NCI-H82 (cell line): Measurements from ENCODE around the gene CCDC112.
"Not testable (repeated sequence)": the region's sequence is repeated elsewhere in the genome, so short reads cannot be mapped to it uniquely, and the experiment has no call there.

ENCODE experiments used
- DNase-seq: peaks from one replicate; lab custom pipeline; 2025; lab: John Stamatoyannopoulos, UW

CCDC112 gene, protein sequence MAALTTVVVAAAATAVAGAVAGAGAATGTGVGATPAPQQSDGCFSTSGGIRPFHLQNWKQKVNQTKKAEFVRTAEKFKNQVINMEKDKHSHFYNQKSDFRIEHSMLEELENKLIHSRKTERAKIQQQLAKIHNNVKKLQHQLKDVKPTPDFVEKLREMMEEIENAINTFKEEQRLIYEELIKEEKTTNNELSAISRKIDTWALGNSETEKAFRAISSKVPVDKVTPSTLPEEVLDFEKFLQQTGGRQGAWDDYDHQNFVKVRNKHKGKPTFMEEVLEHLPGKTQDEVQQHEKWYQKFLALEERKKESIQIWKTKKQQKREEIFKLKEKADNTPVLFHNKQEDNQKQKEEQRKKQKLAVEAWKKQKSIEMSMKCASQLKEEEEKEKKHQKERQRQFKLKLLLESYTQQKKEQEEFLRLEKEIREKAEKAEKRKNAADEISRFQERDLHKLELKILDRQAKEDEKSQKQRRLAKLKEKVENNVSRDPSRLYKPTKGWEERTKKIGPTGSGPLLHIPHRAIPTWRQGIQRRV

DNA sequence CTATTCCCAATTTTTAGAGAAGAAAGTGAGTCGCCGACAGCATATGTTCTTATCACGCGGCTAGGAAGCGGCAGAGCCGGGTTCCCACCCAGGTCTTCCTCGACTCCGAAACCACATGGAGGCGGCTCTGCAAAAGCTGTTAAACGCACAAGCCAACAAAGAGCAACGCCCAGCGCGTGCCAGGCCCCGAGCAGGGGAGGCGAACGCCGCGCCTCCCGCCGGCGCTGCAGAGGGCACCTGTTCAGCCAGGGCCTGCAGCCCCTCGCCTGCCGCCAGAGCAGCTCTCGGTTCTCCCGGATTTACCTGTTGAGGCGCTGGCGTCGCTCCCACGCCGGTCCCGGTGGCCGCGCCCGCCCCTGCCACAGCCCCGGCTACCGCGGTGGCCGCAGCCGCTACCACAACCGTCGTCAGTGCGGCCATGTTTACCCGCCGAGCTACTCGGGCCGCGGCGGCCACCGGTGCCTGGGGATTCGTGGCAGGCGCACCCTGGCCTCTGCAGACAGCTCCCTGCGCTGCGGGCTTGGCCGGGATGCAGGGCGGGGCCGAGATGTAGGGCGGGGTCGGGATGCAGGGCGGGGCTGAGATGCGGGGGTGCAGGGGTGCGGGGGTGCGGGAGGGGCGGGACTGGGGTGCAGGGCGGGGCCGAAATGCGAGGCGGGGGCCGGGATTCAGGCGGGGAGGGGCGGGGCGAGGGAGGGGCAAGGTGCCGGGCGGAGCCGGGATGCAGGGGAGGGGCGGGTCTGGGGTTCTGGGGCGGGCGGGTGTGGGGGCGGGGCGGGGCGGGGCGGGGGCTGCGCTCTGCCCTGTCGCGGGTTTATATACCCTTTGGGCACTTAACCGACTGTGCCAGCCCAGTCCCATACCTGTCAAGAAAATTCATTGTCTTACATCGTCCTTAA, at the start of gene CCDC112:
CCDC112 (minus strand) TSS at position 531 of the 899 bp plus-strand sequence; CDS start at position 420, 111 bp downstream.
- DNase-seq, result peak; percentile 78

DNA sequence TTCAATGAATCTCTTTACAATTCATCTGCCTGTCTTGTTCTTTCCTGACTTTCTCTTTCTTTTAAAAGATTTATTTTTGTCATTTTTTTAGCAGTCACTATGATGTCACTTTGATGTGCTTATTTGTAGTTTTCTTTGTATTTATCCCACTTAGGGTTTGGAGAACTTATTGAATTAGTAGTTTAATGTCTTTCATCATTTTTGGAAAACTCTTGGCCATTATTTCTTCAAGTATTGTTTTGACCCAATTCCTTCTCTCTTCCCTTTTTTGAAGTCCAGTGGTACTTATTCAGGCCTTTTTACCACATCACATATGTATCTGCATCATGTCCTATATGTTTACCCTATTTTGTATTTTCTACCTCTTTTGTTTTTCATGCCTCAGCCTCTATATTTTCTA, 48.9 kb upstream of the CCDC112 start:
- DNase-seq, result no peak

DNA sequence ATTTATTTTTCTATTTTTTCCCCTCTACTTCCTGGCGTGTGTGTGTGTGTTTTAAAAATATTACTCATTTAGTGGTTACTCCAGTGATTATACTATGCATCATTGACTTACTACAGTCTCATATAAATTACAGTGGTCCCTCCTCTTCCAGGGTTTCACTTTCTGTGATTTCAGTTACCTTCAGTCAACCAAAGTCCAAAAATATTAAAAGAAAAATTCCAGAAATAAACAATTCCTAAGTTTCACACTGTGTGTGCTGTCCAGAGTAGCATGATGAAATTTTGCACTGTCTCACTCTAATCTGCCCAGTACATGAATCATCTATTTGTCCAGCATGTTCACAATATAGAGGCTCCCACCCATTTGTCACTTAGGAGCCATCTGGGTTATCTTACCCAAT, 47.4 kb upstream of the CCDC112 start:
- no peak for DNase-seq

DNA sequence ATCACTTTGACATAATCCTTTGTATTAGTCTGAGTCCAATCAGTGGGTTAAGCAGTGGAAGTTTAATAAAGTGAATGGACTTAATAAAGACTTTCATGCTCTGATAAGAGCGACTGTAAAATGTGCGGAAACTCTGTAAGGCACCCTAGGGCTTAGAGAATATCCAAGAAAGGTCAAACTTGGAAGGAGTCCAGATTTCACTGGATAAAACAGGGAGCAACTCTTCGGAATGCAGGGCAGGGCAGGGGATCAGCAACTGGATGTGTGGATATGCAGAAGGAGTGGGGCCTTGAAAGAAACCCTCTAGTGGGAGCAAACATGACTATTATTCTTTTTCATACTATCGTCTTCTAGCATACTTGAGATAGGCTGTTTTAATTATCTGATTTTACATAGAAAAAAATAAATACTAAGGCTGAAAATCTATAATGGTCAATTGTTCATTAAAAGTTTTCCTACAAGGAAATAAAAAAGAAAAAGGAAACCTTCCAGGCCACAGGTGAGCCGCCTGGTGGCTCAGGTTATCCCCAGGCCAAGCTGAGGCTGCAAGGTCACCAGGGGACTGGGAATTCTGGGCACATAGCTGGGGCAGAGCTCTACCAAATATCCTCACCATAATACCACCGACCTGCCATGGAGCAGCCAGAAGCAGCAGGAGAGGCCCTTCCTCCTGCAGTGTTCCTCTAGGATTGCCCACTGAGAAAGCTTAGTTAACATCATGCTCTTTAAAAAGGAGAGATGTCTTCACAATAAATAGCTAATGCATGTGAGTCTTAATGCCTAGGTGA, 46.3 kb upstream of the CCDC112 start:
- DNase-seq, result no peak

DNA sequence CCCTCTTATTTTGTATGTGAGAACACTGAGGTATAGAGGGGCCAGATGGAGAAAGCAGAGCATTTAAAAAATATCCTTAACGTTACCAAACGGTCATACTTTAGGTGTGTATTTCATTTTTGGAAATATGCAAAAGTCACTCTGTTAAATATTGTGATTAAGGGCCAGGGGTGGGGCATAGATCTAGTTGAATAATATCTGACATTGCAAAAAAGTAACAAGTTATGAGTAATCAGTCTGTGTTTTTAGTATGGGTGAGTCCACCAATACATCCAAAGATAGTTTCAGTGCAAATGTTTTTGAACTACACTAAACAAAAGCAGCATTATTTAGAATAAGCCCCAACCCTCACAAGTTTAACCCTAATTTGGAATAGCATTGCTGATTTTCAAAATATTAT, 45.3 kb upstream of the CCDC112 start:
- no peak for DNase-seq

DNA sequence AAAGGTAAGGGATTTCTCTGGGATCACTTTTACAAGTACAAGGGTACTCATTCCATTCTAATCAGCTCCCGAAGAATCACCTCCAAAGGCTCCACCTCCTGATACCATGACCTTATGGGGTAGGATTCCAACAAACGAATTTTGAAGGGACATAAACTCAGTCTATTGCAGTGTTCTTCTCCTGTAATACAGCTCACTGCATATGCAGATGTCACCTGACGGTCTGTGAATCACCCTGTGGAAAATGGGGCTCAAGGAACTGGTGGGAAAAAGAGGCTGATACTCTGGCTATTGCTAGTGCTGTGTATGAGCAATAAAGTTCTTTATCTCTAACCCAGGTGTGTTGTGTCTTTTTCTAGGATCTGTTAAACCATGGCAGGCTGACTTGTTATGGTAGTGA, 42.4 kb upstream of the CCDC112 start:
- no peak for DNase-seq

DNA sequence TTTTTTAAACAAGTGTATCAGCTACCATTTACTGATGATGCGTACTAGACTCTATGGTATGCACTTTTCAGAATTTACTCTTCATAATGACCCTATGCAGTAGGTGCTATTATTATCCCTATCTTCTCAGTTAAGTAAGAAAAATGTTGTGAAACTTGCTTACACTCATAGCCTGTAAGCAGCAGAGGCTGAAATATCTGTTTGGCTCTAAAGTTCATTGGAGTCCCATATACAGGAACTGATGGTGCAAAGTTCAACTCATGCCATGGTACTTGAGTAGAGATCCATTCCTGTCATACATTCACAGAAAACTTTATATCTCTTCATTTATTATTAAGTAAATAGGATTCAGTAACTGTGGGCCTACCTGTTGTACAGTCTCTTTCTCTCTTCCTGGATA, 41.4 kb upstream of the CCDC112 start:
- DNase-seq, result no peak

DNA sequence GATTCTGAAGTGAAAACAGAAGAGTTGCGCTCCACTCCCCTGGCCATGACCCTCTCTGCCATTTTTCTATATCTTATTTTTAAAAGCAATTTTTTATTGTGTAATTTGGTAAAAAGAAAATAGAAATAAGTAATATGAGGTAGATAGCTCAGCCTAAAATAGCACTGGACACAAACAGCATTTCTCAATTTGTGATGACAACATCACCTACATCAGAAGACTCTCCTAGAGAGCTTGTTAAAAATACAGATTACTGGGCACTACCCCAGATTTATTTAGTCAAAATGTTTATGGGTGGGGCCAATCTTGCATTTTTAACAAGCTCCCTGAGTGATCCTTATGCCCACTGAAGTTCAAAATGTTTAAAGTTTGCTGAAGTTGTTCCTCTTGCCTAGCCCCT, 40.5 kb upstream of the CCDC112 start:
- DNase-seq, result no peak

DNA sequence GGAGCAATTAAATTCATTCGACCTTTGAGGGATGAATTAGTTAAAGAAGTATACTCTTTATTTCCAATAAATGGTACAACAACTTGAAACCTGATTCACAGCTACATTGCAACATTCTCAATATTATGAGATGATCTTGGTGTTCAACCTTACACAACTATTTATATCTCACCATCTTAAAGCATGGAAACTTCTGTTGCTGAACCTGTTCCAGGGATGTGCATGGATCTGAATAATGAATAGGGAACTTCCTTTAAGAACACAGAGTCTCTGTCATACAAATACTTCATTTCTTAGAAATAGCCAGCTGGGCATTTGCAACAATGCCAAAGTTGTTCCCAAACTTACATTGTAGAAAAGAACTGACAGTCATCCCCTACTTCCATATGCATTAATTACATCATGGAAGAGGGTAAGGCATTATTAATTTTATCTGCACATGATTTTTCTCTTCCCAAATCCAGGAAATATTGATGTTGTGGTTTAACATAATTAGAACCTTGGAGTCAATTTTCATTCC, 39.8 kb upstream of the CCDC112 start:
- DNase-seq, result no peak

DNA sequence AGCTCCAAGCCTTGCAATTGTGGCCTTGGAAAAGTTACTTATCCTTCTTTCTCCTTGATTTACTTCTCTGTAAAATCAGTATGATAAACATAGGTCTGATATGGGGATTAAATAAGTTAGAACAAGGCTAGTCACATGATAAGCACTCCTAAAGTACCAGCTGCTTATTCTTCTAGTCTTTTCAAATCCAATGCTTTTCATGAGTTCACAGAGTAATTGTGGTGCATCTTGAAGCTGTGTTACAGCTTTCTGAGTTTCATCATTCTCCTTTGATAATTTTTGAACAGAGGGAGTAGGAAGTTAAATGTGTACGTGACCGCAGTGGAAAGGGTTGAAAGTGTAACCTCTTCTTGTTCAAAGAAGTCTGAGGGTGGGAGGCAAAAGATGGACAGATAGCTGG, 38.8 kb upstream of the CCDC112 start:
- no peak for DNase-seq

DNA sequence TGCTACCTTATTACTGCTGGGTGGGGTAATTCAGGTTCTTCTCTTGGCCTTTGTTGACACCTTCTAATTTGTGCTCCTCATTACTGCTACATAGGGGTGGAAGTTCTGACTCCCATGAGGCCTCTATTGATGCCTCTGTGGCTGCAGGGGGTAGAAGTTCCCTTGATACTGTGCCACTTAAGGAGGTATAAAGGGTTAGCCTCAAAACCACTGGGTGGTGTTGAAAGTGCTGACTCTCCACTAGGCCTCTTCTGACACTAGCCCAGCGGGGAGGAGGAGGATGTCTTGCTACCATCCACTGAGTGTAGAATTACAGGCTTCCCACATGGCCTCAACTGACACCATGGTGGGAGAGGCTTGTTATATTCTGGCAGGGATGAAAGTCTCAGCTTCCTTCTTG, 36.7 kb upstream of the CCDC112 start:
- DNase-seq, result no peak

DNA sequence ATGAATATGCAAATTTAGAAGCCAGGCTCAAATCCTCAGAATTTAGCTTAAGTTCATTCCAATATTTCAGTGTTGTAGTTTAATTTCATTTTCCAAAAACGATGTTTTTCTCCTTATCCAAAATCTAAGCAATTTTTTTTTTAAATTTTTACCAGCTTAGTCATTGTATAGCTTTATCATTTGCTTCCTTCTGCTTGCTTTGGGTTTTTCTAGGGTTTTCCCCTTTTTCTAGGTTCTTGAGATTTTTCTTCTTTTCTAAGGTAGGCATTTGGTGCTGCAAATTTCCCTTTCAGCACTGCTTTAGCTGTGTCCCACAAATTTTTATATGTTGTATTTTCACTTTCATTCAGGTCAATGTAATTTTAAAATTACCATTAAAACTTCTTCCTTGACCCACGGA, 34.4 kb upstream of the CCDC112 start:
- no peak for DNase-seq

DNA sequence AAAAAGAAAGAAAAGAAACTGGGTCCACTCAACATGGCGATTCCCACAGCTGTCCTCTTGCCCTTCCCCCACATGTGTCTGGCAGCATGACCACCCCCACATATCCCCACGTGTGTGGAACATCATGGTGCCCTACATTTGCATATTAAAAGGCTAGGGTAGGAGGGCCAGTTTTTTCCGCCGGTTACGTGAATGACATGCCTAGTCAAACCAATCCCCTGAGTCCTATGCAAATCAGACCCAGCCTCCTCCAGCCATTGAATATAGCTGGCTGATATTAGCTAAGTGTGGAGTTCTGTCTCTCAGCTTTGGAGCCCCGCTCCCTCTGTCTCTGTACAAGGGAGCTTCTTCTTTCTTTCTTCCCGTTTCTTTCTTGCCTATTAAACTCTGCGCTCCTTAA, 33.0 kb upstream of the CCDC112 start:
- no peak for DNase-seq

DNA sequence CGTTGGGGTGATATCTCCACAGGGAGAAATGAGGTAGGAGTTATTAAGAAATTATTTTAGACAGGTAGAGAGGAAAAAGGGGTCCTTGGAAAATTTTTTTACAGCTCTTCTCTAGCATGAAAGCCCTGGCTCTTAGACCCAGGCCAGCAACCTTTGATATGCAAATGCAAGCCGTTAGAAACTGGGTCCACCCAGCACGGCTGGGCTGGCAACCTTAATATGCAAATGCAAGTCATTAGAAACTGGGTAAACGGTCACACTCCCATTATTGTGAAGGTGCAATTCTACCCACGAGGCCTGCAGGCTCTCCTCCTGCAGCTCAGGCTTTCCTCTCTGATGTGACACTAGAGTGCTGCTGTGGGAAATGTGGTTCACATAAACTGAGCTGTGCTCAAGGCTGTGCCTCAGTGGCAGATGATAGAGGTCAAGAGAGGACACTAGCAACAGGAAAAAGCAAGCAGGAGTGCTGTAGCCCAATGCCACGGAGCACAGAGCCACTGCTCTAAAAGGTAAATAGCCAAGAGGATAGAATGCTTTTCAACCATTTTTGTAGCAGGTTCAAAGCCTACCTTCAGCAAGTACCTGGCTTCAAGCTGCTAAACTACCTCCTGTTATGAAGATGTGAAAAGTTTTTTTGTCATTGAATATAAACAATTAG, 32.3 kb upstream of the CCDC112 start:
- not testable (repeated sequence) for DNase-seq

DNA sequence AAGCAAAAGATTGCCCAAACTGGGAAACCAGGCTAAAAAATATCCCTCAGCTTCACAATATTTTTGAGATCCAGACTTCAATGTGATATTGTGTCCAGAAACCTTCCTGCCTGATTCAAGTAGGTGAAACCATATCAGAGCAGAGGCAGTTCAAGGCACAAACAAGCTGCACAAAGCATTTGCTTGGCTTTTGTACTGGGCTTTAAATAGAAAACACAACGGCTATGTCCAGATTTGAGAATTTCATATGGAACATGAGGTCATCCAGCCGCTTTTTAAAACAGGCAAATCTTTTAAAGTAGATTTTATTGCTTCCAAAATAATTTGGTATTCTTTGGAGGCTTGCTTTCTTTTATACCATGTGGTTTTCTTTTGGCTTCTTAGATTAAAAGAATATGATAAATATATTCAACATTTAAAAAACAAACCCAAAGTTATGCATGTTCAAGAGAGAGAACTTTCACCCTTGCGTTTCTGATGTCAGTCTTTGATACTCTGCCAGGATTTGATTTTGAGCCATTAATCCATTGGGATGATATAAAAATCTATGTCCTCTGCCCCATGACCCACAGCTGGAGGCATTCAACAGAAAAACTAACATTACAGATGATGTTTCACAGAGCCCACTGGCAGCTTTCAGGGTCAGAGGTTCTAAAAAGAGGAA, 29.0 kb upstream of the CCDC112 start:
- no peak for DNase-seq

DNA sequence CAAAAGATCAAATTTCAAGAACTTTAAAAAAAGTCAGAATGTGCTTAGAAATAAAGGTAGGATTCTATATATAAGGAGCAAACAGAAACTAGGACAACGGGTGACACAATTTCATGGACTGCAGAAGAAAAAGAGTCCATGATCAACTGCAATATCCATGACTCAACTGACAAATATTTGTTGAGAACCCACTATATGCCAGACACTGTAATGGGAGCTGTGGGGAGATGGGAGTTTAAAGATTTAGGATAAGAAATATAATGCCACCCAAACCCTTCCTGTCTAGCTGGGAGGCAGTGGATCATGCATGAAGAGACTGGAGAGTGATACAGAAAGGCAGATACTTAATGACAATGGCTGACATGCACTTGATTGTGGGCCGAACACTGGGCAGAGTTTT, 27.6 kb upstream of the CCDC112 start:
- DNase-seq, result no peak

DNA sequence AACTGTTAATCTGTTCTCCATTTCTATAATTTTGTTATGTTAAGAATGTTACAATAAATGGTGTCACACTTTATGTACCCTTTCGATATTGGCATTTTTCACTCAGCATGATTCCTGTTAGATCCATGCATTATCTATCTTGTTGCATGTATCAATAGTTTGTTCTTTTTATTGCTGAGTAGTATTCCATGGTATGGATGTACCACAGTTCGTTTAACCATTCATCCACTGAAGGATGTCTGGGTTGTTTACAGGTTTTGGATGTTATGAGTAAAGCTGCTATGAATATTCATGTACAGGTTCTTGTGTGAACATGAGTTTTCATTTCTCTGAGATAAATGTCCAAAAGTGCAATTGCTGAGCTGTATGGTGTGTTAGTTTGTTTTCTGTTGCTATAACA, 26.3 kb upstream of the CCDC112 start:
- no peak for DNase-seq

DNA sequence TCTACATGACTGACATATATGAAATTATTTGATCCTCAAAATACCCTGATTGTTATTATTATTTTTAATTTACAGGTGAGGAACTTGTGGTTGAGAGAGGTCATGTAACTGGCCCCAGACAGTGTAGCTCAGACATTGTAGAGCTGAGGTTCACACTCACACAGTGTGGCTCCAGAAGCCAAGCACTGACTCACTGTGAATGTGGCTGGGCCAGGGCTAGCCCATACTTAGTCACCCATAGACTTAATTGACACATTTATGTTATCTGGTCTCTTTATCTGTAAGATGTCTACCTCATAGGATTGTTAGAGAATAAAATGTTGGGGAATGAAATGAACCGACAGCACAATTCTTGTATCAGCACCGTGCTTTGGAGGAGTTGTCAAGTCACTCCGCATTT, 24.9 kb upstream of the CCDC112 start:
- no peak for DNase-seq

DNA sequence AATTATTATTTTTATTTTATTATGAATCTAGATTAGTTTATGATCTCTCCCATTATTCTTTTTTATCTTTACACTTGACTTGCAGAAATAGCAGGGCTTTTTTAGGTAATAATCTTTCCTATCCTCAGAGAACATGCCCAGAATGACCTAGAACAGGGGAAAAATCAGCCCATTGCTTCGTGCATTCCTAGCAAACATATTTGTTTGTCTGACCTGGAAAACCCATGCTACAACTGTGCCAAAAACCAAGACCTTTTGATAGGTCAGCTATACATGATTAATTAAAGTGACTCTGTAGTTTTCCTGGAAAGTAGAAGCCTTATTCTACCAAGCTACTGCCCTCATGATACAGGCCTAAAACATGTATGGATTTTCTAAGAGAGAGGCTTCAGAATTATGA, 24.1 kb upstream of the CCDC112 start:
- DNase-seq, result no peak

DNA sequence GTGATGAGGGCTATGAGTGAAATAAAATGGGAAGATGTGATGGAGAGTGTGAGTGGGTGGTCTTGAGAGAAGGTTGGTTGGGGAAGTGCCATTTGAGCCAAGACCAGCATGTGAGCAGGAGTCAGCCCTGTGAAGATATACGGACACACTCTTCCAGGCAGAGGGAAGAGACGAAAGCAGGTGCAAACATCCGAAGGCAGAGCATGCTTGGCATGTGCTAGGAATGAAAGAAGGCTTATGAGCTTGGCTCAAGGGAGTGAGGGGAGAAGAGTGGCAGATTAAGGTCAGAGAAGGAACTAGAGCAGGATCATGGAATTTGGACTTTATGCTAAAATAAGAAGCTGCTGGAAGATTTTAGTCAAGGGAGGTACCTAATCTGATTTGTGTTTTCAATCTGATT, 23.6 kb upstream of the CCDC112 start:
- DNase-seq, result peak; percentile 9

DNA sequence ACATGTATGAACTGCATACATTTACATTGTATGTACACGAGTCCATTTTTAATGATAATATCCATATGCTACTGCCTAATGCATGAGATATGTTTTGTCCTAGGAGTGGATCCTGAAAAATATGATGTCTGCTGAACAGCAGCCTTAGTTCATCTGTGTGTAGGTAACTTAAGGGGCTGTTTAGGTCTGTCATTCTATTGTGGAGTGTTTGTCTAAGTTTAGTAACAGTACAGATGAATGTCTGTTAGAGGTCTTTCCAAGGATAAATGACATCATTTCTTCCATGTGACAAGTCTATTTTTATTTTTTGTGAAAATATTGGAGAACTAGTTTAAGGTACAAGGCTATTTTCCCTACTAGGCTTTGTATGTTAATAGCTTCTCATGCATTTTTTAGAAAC, 22.6 kb upstream of the CCDC112 start:
- DNase-seq, result no peak
